WTC11 (cell line): ENCODE data around the gene ARHGAP8. TPM values are rescaled to one million over a fixed set of nuclear protein-coding genes. Genes with fewer than 3 reads are reported as not detected.

Experiments used
- ATAC-seq: fragments of 200-7000 bp; cut with Tn5 transposase; 2 replicates; pipeline ENCODE4 v1.10.0; 2021; ENCODE audit warnings: mild to moderate bottlenecking, moderate library complexity
- CTCF ChIA-PET: fragments of 300-600 bp; sonication (Branson Sonifier 250); formaldehyde crosslinking; loops from one replicate; lab custom pipeline; 2021; ENCODE audit warnings: antibody characterized with exemption; lab: Charles Lee
- POLR2A ChIA-PET: fragments of 350-600 bp; sonication (Branson Sonifier 250); formaldehyde crosslinking; loops from one replicate; lab custom pipeline; 2021; ENCODE audit warnings: antibody characterized with exemption; lab: Charles Lee
- DNase-seq: peaks from one replicate; pipeline ENCODE4 v3.0.0; 2021; ENCODE audit warnings: low spot score
- H3K27ac Mint-ChIP-seq: 2 replicates; pipeline ENCODE4 v1.8.0; 2021; ENCODE audit warnings: mixed read lengths
- H3K27me3 Mint-ChIP-seq: 2 replicates; pipeline ENCODE4 v1.8.0; 2021; ENCODE audit warnings: low read depth, mild to moderate bottlenecking, moderate library complexity, mixed read lengths
- H3K36me3 Mint-ChIP-seq: 2 replicates; pipeline ENCODE4 v1.8.0; 2021; ENCODE audit warnings: mixed read lengths
- H3K4me1 Mint-ChIP-seq: 2 replicates; pipeline ENCODE4 v1.8.0; 2022; ENCODE audit warnings: mixed read lengths
- H3K4me3 Mint-ChIP-seq: 2 replicates; pipeline ENCODE4 v1.8.0; 2021; ENCODE audit warnings: mild to moderate bottlenecking, moderate library complexity, mixed read lengths
- H3K9me3 Mint-ChIP-seq: 2 replicates; pipeline ENCODE4 v1.8.0; 2021; ENCODE audit warnings: mixed read lengths
- AFF4 ChIP-seq: sonication (generic); formaldehyde crosslinking; IDR thresholded peaks from 2 replicates; pipeline ENCODE4 v1.8.1; 2023; ENCODE audit warnings: mild to moderate bottlenecking, missing genetic modification reagents, borderline replicate concordance
- AR ChIP-seq: fragments of 250-450 bp; sonication (Bioruptor Pico); IDR thresholded peaks from 2 replicates; pipeline ENCODE4 v1.9.0; 2021; ENCODE audit warnings: mild to moderate bottlenecking
- ATF3 ChIP-seq: sonication (generic); formaldehyde crosslinking; conservative IDR thresholded peaks from 2 replicates; pipeline ENCODE4 v1.8.1; 2022; ENCODE audit warnings: mild to moderate bottlenecking, missing genetic modification reagents
- CTCF ChIP-seq: fragments of 200-600 bp; IDR thresholded peaks from 2 replicates; pipeline ENCODE4 v1.8.0; 2022; ENCODE audit warnings: antibody characterized with exemption
- E2F1 ChIP-seq: sonication (generic); formaldehyde crosslinking; IDR thresholded peaks from 2 replicates; pipeline ENCODE4 v1.8.0; 2022; ENCODE audit warnings: mild to moderate bottlenecking, missing genetic modification reagents
- EMX1 ChIP-seq: fragments of 250-450 bp; sonication (Bioruptor Pico); IDR thresholded peaks from 2 replicates; pipeline ENCODE4 v1.8.0; 2021; ENCODE audit warnings: mild to moderate bottlenecking
- ERG ChIP-seq: fragments of 250-450 bp; sonication (Bioruptor Pico); IDR thresholded peaks from 2 replicates; pipeline ENCODE4 v1.8.0; 2021; ENCODE audit warnings: mild to moderate bottlenecking
- GABPB1 ChIP-seq: sonication (generic); formaldehyde crosslinking; IDR thresholded peaks from 2 replicates; pipeline ENCODE4 v1.8.1; 2023; ENCODE audit warnings: mild to moderate bottlenecking, missing genetic modification reagents
- MXD4 ChIP-seq: fragments of 250-450 bp; sonication (Bioruptor Pico); IDR thresholded peaks from 2 replicates; pipeline ENCODE4 v1.8.0; 2021; ENCODE audit warnings: mild to moderate bottlenecking, moderate library complexity, borderline replicate concordance
- NR3C1 ChIP-seq: sonication (generic); formaldehyde crosslinking; conservative IDR thresholded peaks from 2 replicates; pipeline ENCODE4 v1.8.1; 2023; ENCODE audit warnings: low read depth, mild to moderate bottlenecking, missing genetic modification reagents
- PRDM15 ChIP-seq: sonication (generic); formaldehyde crosslinking; IDR thresholded peaks from 2 replicates; pipeline ENCODE4 v1.8.0; 2022; ENCODE audit warnings: missing genetic modification reagents
- PREB ChIP-seq: sonication (generic); formaldehyde crosslinking; IDR thresholded peaks from 2 replicates; pipeline ENCODE4 v1.8.1; 2022; ENCODE audit warnings: mild to moderate bottlenecking, missing genetic modification reagents, moderate library complexity, borderline replicate concordance
- ZNF219 ChIP-seq: sonication (generic); formaldehyde crosslinking; IDR thresholded peaks from 2 replicates; pipeline ENCODE4 v1.8.0; 2023; ENCODE audit warnings: missing genetic modification reagents, mild to moderate bottlenecking, borderline replicate concordance
- ZNF232 ChIP-seq: sonication (generic); formaldehyde crosslinking; IDR thresholded peaks from 2 replicates; pipeline ENCODE4 v1.8.0; 2022; ENCODE audit warnings: mild to moderate bottlenecking, missing genetic modification reagents
- ZNF423 ChIP-seq: fragments of 250-450 bp; sonication (Bioruptor Pico); IDR thresholded peaks from 2 replicates; pipeline ENCODE4 v2.1.2; 2022; ENCODE audit warnings: mild to moderate bottlenecking, moderate library complexity
- ZNF671 ChIP-seq: fragments of 250-450 bp; sonication (Bioruptor Pico); IDR thresholded peaks from 2 replicates; pipeline ENCODE4 v1.8.0; 2021; ENCODE audit warnings: mild to moderate bottlenecking
- total RNA-seq: library from RNA; stranded (reverse); gene quantifications from 3 replicates; pipeline ENCODE4 v1.2.3, GENCODE V29; 2021

Gene ARHGAP8
- total RNA-seq, 1 experiment from 2014 or later, result 61.4 TPM

- Mint-ChIP-seq H3K36me3 (no peaks in the 10 kb centered on the region; the same call in 1 of the 2 replicates), H3K27me3 (no peaks in the 10 kb centered on the region)
- no peak for DNase-seq
- CTCF ChIA-PET, result interaction anchor here (0.5 to 5.5 kb wide), 2 partner anchors 47 to 378 kb away, joined by 4 to 20 read pairs; no protein-coding TSS in a partner anchor
- TF ChIP-seq ZNF671 (CRISPR knock-in tag), result no peak
- no peak for TF ChIP-seq AFF4 (CRISPR knock-in tag)
- no peak for TF ChIP-seq PRDM15 (CRISPR knock-in tag)
- no peak for TF ChIP-seq NR3C1 (CRISPR knock-in tag)
- TF ChIP-seq ZNF423 (CRISPR knock-in tag), result no peak
- TF ChIP-seq E2F1 (CRISPR knock-in tag), result no peak
- TF ChIP-seq, all 79 proteins: peak for 0
- Mint-ChIP-seq H3K9me3 (no peaks in the 10 kb centered on the region; the same call in 1 of the 2 replicates), H3K27ac (no peak overlapping the region), H3K4me3 (no peak overlapping the region), H3K4me1 (peaks cover 3% of the 10 kb centered on the region; the same call in 1 of the 2 replicates)
- POLR2A ChIA-PET, result no interaction called here
- no peak for ATAC-seq
These were observed 20.9 kb upstream of the ARHGAP8 start for GRCh38 chr22:44731357-44731970.

- H3K4me1 Mint-ChIP-seq, result peaks cover 3% of the 10 kb centered on the region; the same call in 1 of the 2 replicates
- POLR2A ChIA-PET, result no interaction called here
- H3K27me3 Mint-ChIP-seq, result no peaks in the 10 kb centered on the region
- H3K4me3 Mint-ChIP-seq, result no peak overlapping the region
- peak overlapping the region; percentile 90; the same call in 1 of the 2 replicates for H3K27ac Mint-ChIP-seq
- no peak for ATAC-seq
- H3K9me3 Mint-ChIP-seq, result no peaks in the 10 kb centered on the region; the same call in 1 of the 2 replicates
- no peaks in the 10 kb centered on the region; the same call in 1 of the 2 replicates for H3K36me3 Mint-ChIP-seq
- CTCF ChIA-PET, result interaction anchor here (0.5 to 5.5 kb wide), 2 partner anchors 47 to 377 kb away, joined by 4 to 20 read pairs; no protein-coding TSS in a partner anchor
- DNase-seq, result no peak
- TF ChIP-seq ATF3 (CRISPR knock-in tag) (no peak), PREB (CRISPR knock-in tag) (no peak), EMX1 (CRISPR knock-in tag) (no peak), ERG (CRISPR knock-in tag) (no peak), CTCF (no peak), MXD4 (CRISPR knock-in tag) (no peak), ZNF219 (no peak), AR (CRISPR knock-in tag) (no peak), ZNF232 (CRISPR knock-in tag) (no peak), GABPB1 (CRISPR knock-in tag) (no peak)
These were observed 20.3 kb upstream of the ARHGAP8 start for GRCh38 chr22:44732017-44732561.
